ENCODE measurements around the gene EFNB3. TPM values are rescaled to one million over a fixed set of nuclear protein-coding genes. Genes with fewer than 3 reads are reported as not detected.

The EFNB3 gene
- total RNA-seq, 6 experiments from 2014 or later = 0.26 to 1.1 (median 0.83) TPM

- Histone ChIP-seq H3K27ac (no peak overlapping the region), H3K36me3 (no peaks in the 10 kb centered on the region), H3K4me3 (no peak overlapping the region), H3K4me1 (peaks cover 0 to under 1% (median 0%) of the 10 kb centered on the region in 4 donors), H3K9me3 (no peaks in the 10 kb centered on the region), H3K27me3 (peaks cover 0 to 15% of the 10 kb centered on the region in 2 donors)
- 29% methylated on average over 8 of the region's 19 CpGs for WGBS (ENCODE audit: insufficient coverage, low coverage, low lambda C conversion rate, missing lambda C conversion rate)
- ATAC-seq (no peak), DNase-seq (no peak)
- intact Hi-C loops (cut with DNase I) = no loop called here
- TF ChIP-seq CTCF (IDR thresholded peaks at IDR 0.05) (no peak), POLR2A (IDR thresholded peaks at IDR 0.05) (no peak)
These were observed 7.2 kb downstream of the EFNB3 start for GRCh38 chr17:7712111-7712771.

GRCh38 chr17:7713782-7714181 is 8.8 kb downstream of the EFNB3 start:
- Histone ChIP-seq H3K27me3 (peaks cover 0 to 19% of the 10 kb centered on the region in 2 donors), H3K4me1 (peaks cover 0 to 3% (median 0%) of the 10 kb centered on the region in 4 donors), H3K4me3 (no peak overlapping the region), H3K36me3 (no peaks in the 10 kb centered on the region), H3K9me3 (no peaks in the 10 kb centered on the region), H3K27ac (no peak overlapping the region)
- TF ChIP-seq POLR2A (IDR thresholded peaks at IDR 0.05) (no peak), CTCF (IDR thresholded peaks at IDR 0.05) (no peak)
- ATAC-seq = no peak
- intact Hi-C loops (cut with DNase I) = no loop called here
- no peak for DNase-seq
- 38% methylated on average over 4 of the region's 9 CpGs for WGBS (ENCODE audit: insufficient coverage, low coverage, low lambda C conversion rate, missing lambda C conversion rate)

DNA sequence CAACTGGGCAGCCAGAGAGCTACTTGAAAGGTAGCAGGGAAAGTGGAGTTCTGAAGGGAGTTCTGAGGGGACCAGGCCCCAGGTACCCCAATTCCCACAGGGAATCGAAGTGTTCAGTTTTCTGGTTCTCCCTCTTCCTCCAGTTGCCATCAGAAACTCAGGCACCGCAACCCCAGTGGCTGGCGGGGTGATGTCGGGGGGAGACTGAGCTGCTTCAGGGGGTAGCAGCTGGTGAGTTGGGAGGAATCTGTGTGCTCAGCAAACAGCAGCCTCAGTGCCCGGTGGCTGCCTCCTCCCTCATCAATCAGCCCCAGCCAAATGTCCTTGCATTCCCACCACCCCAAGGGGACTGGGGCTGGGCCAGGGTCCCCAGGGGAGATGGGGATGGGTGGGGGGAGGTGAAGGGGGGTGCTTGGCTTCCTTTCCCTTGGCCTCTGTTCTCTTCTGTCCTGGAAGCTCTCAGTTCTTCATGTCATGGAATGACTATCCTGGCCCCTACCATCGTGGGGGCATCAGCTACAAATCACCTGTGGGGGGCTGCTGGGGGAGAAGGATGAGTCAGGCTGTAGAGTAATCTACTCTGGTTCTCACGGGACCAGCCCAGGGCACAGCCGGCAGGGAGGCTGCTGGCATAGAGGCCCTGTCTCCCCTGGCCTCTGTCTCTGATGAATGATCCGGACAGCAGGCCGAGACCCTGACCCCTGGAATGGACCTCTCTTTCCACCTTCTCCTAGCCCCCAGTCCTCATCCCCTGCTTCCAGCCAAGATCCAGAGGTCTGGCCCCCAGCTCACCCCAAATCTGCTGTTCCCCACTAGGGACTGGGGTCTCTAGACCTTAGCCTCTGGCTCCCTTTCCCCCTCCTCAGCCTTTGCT is 10.0 kb downstream of the EFNB3 start:
- no peak overlapping the region for H3K4me3 ChIP-seq
- H3K27me3 ChIP-seq = peaks cover 0 to 19% of the 10 kb centered on the region in 2 donors
- no peaks in the 10 kb centered on the region for H3K9me3 ChIP-seq
- TF ChIP-seq POLR2A (IDR thresholded peaks at IDR 0.05) = no peak
- ATAC-seq (no peak), DNase-seq (no peak)
- H3K27ac ChIP-seq = no peak overlapping the region
- peaks cover 0 to 3% (median 0%) of the 10 kb centered on the region in 4 donors for H3K4me1 ChIP-seq
- intact Hi-C loops (cut with DNase I) = no loop called here
- H3K36me3 ChIP-seq = no peaks in the 10 kb centered on the region
- WGBS (ENCODE audit: insufficient coverage, low coverage, low lambda C conversion rate, missing lambda C conversion rate) = 67% methylated on average over 1 of the region's 10 CpGs

DNA sequence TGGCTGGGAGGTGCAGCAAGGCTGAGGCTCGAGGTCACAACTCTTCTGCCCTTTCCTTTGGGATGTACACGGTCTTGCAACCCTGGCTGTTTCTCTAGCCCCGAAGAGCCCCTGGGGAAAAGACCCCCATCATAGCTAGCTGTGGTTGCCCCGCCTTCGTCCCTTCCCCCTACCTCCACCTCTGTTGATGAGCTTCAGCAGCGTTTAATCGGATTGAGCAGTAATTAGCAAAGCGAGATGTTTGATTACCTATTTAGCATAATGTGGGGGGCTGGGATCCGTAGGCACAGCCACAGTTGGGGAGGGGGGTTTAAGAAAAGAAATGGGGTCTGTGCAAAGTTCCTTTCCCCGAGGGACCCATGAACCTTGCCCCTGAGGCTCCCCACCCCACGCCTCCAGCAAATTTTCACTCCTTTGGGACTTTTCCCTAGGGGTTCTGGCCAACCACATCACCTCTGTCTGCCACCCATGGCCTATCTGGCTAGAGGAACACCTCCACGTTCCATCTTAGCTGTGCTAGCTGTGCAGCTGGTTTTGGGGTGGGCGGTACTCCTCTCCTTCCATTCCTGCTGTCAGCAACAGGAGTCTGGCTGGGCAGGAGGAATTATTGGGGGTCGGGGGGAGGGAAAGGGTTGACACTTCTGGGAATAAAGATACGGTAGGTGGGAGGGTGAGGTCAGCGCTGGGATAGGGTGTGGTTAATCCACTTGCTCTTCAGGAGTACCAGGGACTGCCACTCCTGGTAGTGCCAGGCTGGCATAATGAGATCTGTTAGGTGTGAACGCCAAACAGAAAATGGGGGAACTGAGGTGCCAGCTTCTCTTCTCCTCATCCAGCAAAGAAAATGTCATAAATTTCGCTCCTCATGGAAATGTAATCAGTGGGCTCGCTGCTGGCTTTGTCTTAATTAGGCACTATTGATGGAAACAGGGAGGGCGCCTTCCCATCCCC is 11.2 kb downstream of the EFNB3 start:
- Histone ChIP-seq H3K27me3 (peaks cover 0 to 19% of the 10 kb centered on the region in 2 donors), H3K27ac (no peak overlapping the region)
- WGBS (ENCODE audit: insufficient coverage, low coverage, low lambda C conversion rate, missing lambda C conversion rate) = 27% methylated on average over 18 of the region's 20 CpGs

More for the DNA sequence above, 11.2 kb downstream of the EFNB3 start:
- TF ChIP-seq CTCF (IDR thresholded peaks at IDR 0.05) (no peak), POLR2A (IDR thresholded peaks at IDR 0.05) (no peak)
- Histone ChIP-seq H3K9me3 (no peaks in the 10 kb centered on the region), H3K4me3 (peak overlapping the region in 2 of 3 donors; percentile 37 to 48), H3K36me3 (no peaks in the 10 kb centered on the region), H3K4me1 (peaks cover 0 to 3% (median 0%) of the 10 kb centered on the region in 4 donors)
- DNase-seq (no peak), ATAC-seq (no peak)
- intact Hi-C loops (cut with DNase I) = no loop called here
